Activated naive CD4-positive, alpha-beta T cell (primary cell): Measurements from ENCODE around the gene ACAN.

Source experiments
- DNase-seq, 4 experiments: peaks; one replicate each; lab custom pipeline; 2025; lab: John Stamatoyannopoulos, UW

The ACAN gene

DNA sequence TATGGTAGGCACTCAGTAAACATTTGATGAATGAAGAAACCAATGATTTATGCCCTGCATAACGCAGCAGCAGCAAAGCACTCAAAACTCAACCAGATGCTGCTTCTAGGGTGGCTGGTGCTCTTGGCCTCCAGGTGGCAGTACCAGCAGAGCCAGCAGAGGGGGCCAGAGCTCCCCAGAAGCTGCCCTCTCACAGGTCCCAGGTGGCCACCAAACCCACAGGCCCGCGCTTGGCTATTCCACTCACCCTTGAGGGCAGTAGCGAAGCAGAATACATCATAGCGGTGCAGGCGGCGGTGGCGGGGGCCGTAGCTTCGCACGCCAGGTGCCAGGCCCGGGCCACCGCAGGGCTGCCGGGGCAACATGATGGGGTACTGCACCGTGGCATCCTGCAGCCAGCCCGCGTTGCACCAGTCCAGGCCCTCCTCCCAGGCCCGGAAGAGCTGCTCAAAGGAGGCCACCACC lies 75.5 kb downstream of the ACAN start:
- DNase-seq: peak in 2 of 4 experiments; percentile 3 to 19

DNA sequence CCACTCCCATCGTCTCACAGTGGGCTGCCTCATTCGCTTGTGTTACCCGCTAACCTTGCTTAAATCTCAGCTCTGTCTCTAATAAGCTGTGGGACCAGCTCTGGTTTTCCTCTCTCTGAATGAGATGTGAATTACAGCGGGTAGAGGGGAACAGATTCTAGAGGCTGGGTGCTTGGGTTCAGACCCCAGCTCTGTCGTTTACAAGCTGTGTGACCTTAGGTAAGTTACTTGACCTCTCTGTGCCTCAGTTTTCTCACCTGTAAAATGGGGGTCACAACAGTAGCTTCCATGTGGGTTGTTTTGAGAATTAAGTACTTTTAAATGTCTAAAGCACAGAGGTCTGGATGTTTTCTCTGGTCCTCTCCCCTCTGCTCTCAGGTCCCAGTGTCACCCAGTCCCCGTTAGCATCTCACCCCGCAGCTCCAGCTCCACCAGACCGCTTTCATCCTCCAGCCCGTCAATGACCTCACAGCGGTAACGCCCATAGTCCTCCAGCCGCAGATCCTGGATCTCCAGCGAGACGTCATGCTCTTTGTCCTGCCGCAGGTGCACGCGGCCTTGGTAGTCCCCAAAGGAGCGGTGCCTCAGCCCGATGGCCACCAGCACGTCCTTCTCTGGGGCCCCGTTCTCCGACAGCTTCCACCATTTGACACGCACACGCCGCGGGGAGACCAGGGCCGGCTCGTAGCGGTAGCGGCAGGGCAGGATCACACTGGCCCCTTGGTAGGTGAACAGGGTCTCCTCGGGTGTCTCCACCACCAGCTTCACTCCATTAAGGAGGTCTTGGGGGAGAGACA lies 77.9 kb downstream of the ACAN start:
- DNase-seq: no peak

DNA sequence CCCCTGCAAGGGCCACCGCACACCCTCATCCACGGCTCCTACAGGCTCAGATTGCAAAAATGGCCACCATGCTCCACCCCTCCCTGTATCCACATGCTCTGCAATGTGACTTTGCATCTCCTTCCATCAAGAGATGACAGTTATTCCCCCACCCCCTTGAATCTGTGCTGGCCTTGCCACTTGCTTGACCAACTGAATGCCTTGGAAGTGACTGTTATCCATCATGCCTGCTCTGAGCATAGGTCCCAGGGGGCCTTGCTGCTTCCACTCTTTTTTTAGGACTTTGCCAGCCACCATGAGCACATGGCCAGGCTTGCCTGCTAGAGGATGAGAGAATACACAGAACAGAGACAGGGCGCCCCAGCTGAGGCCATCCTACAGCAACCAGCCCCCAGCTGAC lies 78.5 kb downstream of the ACAN start:
- no peak for DNase-seq

DNA sequence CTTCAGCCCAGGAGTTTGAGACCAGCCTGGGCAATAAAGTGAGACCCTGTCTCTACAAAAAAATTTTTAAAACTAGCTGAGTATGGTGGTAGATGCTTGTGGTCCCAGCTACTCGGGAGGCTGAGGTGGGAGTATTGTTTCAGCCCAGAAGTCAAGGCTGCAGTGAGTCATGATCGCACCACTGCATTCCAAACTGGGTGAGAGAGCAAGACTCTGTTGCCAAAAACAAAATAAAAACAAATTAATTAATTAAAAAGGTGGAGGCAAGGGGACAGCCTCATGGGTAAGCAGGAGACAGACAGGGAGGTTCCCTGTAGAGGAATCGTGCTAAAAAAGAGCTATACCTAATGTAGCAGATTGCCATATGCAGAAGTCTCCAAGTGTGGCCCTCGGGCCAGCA lies 79.5 kb downstream of the ACAN start:
- DNase-seq: no peak

- no peak for DNase-seq
These were observed 83.9 kb downstream of the ACAN start for GRCh38 chr15:88887068-88887580.

DNA sequence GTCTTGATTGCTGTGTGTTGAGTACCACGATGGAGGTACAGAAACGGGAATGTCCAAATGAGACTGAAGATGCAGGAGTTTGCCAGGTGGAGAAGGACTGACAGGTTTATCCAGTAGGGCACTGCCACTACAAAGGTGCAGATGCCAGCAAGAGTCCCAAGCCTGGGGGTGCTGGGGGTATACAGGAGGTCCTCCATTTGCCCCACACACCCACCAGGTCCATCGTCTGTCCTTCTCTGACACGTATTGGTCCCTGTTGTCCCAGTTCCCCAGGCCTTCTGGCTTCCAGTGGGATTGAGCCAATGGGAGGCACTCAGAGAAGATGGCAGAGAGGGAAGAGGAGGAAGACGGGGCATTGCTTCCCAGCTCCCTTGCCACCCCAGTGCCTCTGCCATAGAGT lies 85.5 kb downstream of the ACAN start:
- DNase-seq: no peak

DNA sequence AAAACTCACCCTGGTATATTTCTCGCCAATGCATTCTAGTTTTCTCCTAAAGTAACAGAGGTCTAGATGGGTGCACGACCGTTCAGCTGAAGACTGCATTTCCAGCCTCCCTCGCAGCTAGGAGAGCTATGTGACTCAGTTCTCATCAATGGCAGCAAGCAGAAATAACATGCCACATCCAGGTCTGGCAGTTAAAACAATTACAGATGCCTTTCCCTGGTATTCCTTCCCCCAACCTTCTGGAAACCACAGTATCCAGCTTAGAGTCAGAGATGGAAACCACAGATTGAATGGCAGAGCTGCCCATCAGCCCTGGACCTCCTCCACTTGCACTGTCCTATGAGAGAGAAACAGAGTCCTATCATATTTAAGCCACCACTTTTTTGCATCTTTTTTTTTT lies 87.3 kb downstream of the ACAN start:
- no peak for DNase-seq

GRCh38 chr15:88891540-88892254 lies 88.5 kb downstream of the ACAN start:
- DNase-seq: no peak

GRCh38 chr15:88894348-88894818 lies 91.1 kb downstream of the ACAN start:
- DNase-seq: peak; percentile 66 to 88 (median 79)

- peak in 3 of 4 experiments; percentile 17 to 39 (median 28) for DNase-seq
These were observed 91.9 kb downstream of the ACAN start, which contains the start of gene HAPLN3 for GRCh38 chr15:88894819-88895767. TSS of gene HAPLN3 (minus strand) at chr15:88895544. CDS start at chr15:88887298, 8,246 bp downstream.

- DNase-seq: no peak
These were observed 93.2 kb downstream of the ACAN start for GRCh38 chr15:88896333-88897033.

GRCh38 chr15:88897142-88897455 lies 93.9 kb downstream of the ACAN start:
- DNase-seq: no peak

- peak; percentile 19 to 72 (median 48) for DNase-seq
These were observed 94.4 kb downstream of the ACAN start for GRCh38 chr15:88897456-88898194.

DNA sequence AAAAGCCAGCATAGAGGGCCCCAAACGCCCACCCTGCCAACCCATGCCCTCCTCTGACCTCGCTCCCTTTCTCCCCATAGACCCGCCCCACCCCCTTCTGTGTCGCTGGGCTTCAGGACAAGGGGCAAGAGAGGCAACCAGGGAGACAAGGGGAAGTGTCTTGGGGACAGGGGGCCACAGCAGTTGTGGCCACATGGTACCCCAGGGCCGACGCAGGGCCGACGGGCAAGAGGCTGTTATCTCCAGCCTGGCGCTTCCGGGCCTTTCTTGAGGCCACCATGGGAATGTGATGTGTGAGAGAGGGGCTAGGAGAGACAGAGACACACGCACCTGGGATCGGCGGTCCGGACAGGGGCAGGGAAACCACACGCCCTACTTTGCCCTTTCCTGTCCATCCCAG lies 95.5 kb downstream of the ACAN start:
- DNase-seq: no peak

GRCh38 chr15:88899251-88899650 lies 96.0 kb downstream of the ACAN start:
- no peak for DNase-seq

DNA sequence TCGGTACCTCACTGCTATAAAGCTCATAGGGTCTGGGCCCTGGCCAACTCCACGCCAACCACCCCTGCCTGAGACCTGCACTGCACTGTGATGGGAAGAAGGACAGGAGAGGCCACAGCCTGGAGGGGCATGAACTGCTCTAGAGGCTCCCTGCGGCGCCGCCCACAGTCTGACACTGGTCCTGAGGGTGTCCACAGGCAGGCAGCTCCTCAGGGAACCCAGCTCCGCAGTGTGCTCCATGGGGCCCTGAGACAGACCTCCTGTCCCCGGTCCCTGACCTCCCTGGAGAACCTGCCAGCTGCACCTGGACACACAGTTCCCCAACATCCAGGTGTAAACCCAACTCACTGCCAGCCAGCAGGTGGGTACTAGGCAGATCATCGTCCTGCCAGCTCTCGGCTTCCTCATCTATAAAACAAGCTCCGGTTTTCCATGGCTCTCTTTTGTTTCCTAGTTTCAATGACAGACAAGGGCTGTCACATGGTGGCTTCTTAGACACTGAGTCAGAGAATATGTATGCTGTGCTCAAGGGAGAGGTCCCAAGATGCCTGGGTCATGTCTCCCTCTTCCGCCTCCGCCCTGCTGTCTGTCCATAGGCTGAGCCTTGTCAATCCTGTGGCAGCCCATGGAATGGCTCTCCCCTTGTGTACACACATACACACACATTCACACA lies 97.2 kb downstream of the ACAN start:
- no peak for DNase-seq

DNA sequence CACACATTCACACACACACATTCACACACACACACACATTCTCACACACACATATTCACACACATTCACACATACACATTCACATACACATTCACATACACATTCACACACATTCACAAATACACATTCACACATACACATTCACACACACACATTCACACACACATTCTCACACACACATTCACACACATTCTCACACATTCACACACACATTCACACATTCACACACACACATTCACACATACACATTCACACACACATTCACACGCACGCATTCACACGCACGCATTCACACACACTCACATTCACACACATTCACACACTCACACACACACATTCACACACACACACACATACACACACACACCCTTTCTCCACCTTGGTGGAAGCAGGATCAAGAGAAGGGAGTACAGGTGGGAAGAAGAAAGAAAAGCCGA lies 97.8 kb downstream of the ACAN start:
- no peak for DNase-seq

DNA sequence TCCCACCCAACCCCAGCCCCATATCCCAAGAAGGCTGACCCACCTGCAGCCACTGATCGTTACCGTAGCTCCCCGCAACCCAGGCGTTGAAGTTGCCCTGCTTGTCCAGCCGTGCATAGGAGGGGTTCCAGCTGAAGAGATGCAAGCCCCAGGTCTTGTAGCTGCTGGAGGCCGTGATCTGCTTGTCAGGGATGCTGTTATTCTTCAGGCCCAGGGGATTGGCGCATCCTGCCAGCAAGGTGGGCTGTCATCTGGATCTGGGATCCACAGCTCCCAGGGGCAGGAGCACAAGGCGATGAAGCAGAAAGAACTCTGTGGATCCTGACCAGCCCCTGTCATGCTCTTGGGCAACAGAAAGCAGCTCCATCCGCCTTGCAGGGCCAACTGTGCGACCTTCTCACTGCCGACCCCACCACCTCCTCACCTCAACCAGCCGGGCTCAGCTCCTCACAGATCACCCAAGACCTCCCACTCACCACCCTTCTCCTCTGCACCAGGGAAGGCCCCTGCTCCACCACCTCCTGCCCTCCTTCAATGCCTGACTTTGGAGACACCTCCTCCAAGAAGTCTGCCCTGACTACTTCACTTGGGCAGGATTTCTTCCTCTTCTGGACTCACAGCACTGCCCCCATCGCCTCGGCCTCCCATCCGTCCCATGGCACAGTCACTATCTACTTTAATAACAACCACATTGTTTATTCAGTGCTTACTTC lies 98.4 kb downstream of the ACAN start:
- DNase-seq: no peak

DNA sequence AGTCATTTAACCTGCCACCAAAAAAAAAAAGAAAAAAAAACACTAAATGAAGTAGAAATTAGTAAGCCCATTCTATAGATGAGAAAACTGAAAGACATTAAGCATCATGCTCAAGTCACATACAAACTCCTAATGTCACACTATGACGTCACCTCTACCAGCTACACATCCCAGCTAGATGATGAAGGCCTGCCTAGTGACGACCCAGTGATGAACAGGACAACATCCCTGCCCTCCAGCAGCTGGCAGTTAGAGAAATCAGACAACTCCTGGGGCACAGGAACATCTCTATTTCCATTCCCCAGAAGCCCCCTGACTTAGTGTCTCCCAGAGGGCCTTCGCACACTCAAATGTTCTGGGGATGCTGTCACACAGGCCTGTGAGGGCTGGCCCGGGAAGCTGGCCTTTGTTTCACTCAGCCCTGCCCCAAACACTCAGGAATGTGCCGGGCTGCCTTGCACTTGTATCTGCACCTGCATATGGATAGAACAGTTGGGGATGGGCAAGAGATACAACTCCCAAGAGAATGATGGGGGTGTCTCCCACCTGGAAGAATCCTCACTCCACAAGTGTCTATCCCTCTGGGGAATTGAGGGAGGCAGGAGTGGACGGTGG lies 99.1 kb downstream of the ACAN start:
- DNase-seq: no peak
